Dermis blood vessel endothelial cell (primary cell): Measurements from ENCODE around the gene NUDT9. TPM values are rescaled to one million over a fixed set of nuclear protein-coding genes. Genes with fewer than 3 reads are reported as not detected.

Experiments used
- total RNA-seq: library from RNA; depleted of rRNA; stranded (reverse); fragments of >200 nt; gene quantifications from 2 replicates; pipeline ENCODE4 v1.2.3, GENCODE V29; 2014

Gene NUDT9
- total RNA-seq, 1 donor from 2014 or later: 21.6 TPM

Other genes starting within 250 kb of the NUDT9 start
- gene KLHL8, start 202.0 kb upstream of the NUDT9 start, total RNA-seq: 11.9 and 17.3 TPM in 2 replicates
- gene HSD17B13, start 99.7 kb upstream of the NUDT9 start, total RNA-seq: not detected in 2 replicates
- 48.0 and 71.5 TPM in 2 replicates for gene HSD17B11, start 31.4 kb upstream of the NUDT9 start, total RNA-seq
- 158 and 779 TPM in 2 replicates for gene SPARCL1, start 106.8 kb downstream of the NUDT9 start, total RNA-seq
- gene DSPP, start 186.0 kb downstream of the NUDT9 start, total RNA-seq: not detected in 2 replicates
- not detected in 2 replicates for gene DMP1, start 227.7 kb downstream of the NUDT9 start, total RNA-seq